Sciatic nerve (tissue), 2 donors: Measurements from ENCODE around the gene OTUD3. TPM values are rescaled to one million over a fixed set of nuclear protein-coding genes. Genes with fewer than 3 reads are reported as not detected.
"Not testable (repeated sequence)": the region's sequence is repeated elsewhere in the genome, so short reads cannot be mapped to it uniquely, and the experiment has no call there.

Experiments
- ATAC-seq: fragments of 200-7000 bp; cut with Tn5 transposase; one replicate; pipeline ENCODE4 v1.9.1; 2020; ENCODE audit warnings: mild to moderate bottlenecking, moderate library complexity
- DNase-seq: peaks from one replicate; pipeline ENCODE4 v3.0.0-alpha.2; 2020; ENCODE audit warnings: low spot score
- intact Hi-C: fragments of 100-400 bp; cut with DNase I; formaldehyde crosslinking; loops from one replicate; pipeline ENCODE4 v1.14.2; 2022
- total RNA-seq: library from RNA; stranded (reverse); fragmentation: NEBNext Ultra II Directional; extraction: Animal tissue kit (Norgen Biotek cat#: 25700); gene quantifications from one replicate; pipeline ENCODE4 v1.2.1, GENCODE V29; 2021
- donor health status: DM: no; HTN: no; CAD: no.
- donor health status: DM: no; HTN: no; CAD: no.

Gene OTUD3
- total RNA-seq, 1 donor from 2014 or later = 14.0 TPM

DNA sequence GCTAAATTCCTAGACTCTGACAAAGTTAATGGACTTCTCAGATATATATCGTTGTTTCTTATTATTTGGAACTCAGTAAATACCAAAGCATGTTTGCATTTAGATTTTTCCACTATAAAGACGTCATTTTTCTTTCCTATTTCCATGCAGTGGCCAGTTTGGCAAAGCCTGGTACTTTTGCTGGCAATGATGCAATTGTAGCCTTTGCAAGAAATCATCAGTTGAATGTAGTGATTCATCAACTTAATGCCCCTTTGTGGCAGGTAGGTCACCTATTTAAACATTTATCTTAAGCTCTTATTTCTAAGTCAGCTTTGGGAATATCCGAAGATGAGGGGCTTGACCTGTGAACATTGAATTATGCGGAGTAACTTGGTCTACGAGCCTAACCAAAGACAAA lies 12.0 kb downstream of the OTUD3 start:
- ATAC-seq = no peak
- intact Hi-C loops = no loop called here
- no peak for DNase-seq

DNA sequence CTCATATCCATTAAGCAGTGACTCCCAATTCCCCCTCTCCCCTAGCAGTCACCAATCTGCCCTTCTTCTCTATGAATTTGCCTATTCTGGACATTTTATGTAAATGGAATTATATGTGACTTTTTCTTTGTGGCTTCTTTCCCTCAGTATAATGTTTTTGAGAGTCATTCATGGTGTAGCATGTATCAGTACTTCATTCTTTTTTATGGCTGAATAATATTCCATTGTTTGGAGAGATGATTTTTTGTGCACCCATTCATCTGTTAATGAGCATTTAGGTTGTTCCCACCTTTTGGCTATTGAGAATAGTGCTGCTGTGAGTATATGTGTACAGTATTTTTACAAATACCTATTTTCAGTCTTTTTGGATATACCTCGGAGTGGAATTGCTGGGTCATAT lies 19.5 kb downstream of the OTUD3 start:
- DNase-seq (no peak), ATAC-seq (no peak)
- intact Hi-C loops = no loop called here

DNA sequence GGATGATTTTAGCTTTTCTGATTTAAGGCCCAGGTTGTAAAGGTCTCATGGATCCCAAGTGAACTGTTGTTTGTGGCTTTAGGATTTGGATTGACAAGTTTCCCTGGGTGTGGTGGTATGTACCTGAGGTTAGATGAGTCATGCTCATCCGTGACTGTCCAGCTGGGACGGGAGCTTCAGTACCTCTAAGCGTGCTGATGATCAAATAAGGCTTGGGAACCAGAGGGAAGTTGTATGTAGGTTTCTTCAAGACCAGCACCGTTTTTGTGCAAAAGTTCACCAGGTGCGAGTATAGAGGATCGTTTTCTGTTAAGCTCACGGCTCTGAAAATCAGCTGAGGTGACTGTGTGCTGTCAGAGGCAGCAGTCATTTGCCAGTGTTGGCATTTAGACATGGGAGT lies 21.4 kb downstream of the OTUD3 start:
- DNase-seq (no peak), ATAC-seq (no peak)
- intact Hi-C loops = no loop called here

DNA sequence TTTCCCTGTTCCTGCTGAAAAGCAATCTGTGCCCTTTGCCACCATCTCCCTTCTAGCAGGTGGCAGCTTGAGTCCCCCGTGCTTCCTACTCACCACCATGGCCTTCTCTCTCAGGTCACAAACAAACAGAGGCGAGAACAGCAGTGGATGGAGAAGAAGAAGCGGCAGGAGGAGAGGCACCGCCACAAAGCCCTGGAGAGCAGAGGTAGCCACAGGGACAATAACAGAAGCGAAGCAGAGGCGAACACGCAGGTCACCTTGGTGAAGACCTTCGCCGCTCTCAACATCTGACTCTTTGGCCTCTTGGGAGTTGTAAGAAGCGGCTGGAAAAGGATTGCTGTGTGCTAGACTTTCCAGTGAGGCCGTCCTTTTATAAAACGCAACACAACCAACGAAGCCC lies 25.3 kb downstream of the OTUD3 start:
- intact Hi-C loops = no loop called here
- DNase-seq (no peak), ATAC-seq (no peak)

DNA sequence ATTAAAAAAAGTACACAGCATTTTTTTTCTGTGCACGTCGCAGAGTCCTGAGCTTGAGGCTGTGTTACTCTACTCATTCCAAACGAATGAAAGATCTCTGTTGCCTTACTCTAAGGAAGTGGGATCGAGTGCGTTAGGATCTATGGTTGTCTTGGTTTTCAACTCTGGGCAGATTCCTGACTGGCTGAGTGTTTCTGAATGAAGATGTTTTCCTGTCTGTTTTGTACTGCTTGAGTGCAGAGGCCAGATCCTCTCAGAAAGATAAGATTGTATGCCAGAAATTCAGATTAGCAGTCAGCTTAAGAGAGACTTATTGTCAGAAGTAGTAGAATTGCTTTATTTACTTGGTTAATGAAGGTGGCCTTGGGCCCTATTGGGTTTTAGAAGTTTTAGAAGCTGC lies 27.2 kb downstream of the OTUD3 start:
- ATAC-seq = no peak
- intact Hi-C loops = no loop called here
- no peak for DNase-seq

DNA sequence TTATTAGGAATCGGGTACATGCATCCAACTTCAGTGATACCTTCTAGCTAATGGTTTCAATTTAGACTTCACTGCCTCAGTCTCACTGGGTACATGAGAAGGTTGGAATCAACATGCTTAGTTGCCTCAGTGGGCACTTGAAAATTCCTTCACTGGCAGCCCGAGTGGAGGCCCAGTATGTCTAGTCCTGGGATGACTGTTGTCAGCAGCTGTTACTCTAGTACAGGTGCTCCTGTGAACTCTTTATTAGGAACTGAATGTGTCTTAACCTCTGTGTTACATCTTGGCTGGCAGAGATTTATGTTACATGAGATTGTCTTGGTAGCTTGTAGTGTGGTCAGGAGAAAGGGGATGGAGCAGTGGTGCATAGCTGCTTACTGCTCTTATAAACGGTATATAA lies 27.8 kb downstream of the OTUD3 start:
- no peak for ATAC-seq
- intact Hi-C loops = no loop called here
- DNase-seq = no peak

DNA sequence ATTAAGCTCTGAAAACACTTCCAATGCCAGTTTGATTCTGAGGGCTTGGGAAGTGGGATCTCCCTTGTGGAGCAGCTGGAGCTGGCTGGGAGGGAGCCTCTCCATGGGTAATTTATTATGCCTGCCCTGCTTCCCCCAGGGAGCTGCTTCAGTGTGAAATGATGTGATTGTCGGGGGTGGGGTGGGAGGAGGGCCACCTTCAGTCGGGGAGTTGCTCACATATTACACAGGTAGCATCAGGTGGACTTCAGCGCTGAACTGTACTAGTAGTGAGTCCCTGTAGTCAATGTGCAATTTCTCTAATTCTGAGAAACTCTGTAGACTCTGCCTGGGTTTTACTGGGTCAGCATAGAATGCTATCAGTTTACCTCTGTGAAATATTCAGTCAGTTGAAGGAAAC lies 28.5 kb downstream of the OTUD3 start:
- ATAC-seq (no peak), DNase-seq (no peak)
- intact Hi-C loops = no loop called here

DNA sequence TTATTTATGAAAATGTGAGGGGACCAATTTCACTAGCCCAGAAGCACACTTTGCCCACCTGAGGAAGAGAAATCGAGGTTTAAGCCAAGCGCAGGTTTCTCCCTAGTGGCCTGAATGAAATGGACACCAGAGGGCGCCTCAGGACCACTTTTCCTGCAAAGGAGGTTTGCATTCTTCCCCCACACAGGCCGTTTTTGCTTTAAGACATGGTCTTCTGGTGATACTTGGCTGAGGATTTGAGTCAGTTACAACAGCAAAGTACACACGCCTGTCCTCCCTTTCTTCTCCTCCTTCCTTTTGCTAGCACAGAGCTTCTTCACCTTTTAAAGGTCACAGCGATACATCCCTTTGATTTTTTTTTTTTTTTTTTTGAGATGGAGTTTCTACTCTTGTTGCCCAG lies 35.9 kb downstream of the OTUD3 start:
- ATAC-seq (peak; percentile 85), DNase-seq (peak; percentile 91)
- intact Hi-C loops = no loop called here

DNA sequence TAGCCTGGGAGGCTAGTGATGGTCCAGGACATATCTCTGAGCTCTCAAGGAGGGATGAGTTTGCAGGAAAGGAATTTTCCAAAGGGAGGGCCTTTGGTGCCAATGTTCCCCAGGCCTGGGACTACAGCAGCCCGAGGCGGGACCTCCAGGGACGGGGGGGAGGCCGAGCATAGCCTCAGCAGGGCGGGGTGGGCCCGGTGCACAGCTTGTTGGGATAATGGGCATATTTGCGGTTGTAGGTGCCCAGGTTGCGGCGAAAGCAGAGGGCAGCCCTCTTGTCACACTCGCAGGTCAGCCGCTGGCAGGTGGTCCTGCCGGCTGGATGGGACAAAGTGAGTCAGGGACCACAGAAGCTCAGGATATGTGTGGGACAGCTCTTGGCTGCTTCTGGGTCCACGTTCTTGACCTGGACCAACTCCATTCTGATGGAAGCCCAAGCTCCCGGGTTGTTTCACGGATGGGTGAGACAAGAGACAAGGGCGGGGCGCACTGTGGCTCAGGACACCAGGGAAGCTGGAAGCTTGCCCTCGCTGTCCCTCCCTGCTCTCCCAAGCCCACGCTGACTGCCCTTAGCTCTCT lies 38.0 kb downstream of the OTUD3 start:
- ATAC-seq (no peak), DNase-seq (no peak)
- intact Hi-C loops = no loop called here

DNA sequence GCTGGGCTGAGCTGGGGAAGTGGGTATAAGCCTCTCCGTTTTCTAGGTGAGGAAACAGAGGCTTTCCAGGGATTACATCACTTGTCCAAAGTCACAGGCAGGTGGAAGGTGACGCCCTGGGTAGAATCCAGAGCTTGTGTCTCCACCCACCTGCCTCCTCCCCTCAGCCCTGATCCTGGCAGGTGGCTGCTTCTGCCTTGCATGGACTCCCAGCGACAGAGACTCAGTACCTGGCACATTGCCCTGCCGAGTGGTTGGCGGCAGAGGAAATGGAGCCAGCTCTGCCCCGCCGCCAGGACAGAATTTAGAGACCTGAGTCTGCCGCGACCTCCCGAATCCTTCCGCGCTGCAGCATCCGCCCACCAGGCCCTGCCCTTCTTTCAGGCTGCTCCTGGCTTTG lies 39.1 kb downstream of the OTUD3 start:
- ATAC-seq (no peak), DNase-seq (no peak)
- intact Hi-C loops = no loop called here

DNA sequence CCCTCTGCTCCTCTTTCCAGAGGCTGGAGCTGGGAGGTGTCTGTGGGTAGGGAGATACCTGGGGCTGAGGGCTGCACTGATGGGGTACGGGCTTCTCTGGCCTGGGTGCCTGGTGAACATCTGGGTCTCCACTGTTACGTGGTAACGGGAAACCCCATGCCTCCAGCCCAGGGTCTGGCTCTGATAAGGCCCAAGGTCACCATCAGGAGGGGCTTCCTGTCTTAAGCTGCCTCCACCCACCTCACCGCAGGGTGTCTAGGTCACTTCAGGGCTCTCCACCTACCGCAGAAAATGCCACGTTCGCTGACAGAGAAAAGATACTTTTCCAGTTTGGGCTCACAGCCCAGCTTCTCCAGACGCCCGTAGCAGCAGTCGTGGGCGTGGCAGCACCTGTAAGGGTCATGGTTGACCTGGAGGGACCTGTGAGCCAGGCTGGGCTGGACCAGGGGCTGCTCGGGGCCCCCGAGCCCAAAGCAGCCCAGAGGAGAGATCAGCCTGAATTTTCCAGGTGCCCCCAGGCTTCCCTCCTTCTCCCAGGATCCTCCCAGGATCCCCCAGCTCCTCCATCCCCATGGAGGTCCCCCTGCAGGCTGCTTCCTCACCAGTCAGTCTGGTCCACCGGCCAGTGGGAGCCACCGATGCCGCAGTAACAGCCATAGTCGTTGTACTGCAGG lies 40.0 kb downstream of the OTUD3 start:
- DNase-seq = no peak
- ATAC-seq = no peak
- intact Hi-C loops = no loop called here

DNA sequence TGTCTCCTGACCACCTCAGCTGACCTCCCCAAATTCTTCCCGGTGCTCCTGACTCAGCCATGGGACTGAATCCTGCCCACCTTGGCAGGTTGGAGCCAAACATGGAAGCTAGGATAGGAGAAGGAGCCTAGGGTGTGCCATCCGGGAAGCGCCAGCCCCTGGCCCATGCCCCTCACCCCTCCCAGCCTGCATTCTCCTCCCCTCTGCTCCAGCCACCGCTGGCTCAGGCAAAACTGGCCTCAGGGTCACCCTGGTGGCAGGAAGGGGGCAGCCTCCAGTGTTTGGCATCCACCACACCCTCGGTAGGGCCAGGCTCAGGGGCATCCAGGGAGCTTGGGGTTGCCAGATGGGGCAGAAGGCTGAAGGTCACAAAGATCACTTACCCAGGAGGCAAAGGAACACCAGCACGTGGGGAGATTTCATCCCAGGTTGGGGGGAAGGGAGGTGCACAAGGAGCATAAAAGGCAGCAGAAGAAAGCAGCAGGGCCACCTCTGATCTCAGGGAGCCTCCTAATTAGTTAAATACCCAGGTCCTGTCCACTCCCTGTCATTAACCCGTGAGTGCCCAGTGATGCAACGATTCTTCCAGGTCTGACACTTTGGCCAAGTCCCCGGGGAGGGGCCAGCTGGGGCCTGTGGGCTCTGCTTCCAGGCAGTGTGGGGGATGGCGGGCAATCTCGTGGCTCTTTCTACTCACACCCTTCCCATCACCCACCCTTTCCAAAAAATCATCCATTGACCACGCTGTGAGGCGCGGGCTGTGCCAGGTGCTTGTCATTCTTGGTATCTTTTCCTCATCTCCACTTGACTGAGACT lies 41.1 kb downstream of the OTUD3 start, which contains the start of gene PLA2G2E:
TSS of gene PLA2G2E (minus strand) at position 481 of the 816 bp plus-strand sequence. CDS start at position 423, 58 bp downstream.
- ATAC-seq (no peak), DNase-seq (no peak)
- intact Hi-C loops = no loop called here

DNA sequence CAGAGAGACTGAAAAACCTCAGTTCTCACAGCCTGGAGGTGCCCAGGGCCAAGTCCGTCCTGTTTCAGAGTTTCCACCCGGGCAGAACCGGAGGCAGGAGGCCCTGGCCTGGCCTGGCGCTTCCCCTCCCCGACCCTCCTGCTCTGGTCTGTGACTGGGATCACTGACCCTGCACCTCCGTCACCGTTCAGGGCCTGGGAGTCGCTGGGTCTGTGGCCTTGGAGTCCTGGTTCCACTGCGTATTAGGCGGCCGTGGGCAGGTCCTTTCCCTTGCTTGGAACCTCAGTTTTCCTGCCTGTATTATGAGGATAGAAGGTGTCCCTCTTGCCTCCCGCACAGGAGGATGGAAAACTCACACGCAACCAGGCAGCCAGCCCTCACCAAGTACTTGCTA lies 41.8 kb downstream of the OTUD3 start:
- no peak for ATAC-seq
- intact Hi-C loops = loop anchor here (2.0 kb wide), 1 partner anchor 229 kb away; no protein-coding TSS in a partner anchor
- DNase-seq = no peak

DNA sequence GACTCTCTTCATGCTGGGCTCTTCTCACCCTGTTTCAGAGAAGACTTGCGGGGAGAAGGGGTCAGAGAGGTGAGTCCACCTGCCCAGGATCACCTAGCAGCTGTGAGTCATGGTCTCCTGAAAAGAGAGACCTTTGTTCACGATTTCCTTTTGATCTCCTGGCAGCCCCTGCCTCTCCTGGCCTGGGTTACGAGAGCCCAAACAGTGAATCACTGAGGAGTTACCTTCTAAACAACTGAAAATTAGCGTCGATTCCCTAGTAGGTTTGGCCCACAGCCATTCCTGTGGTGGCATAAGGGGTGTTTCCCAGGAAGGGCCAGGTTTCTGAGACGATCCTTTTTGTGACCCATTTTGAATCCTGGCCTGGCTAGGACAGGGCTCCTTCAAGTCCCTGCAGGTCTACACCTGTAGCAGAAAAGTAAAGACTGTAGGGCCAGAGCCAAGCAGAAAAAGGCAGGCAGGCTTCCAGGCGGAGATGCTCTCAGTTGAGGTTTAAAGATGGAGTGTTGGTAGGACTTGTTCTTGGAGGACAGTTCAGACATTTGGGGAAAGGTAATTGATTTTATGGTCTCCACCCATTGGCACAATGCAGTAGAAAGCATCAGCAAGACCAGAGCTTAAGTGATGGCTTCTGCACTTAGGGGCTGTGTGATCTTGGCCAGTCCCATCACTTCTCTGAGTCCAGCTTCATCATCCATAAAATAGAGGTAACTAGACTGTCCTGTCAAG lies 43.3 kb downstream of the OTUD3 start:
- intact Hi-C loops = loop anchor here (2.0 kb wide), 1 partner anchor 227 kb away; no protein-coding TSS in a partner anchor
- no peak for ATAC-seq

DNA sequence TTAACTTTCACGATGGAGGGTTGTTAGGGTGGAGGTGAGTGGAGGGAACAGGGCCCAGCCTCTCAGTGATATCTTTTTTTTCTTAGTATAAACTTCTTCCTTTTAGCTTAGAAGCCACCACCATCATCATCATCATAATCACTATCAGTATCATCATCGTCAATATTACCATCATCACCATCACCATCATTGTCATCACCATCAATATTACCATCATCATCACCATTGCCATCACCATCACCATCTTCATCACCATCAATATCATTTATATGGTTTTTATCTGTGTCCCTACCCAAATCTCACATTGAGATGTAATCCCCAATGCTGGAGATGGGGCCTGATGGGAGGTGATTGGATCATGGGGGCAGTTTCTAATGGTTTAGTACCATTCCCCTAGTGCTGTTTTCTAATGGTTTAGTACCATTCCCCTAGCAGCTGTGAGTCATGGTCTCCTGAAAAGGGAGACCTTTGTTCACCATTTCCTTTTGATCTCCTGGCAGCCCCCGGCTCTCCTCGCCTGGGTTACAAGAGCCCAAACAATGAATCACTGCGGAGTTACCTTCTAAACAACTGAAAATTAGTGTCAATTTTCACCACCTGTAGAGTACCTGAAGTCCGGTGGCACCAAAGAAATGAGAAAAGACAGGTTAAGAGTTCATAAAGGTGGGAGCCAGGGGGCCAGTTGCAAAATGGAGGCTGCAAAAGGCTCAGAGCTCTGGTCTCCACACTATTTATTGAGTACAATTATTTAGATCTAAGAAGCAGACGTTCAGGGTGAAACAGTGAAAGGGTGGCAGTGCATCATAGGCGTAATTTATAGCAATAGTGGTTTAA lies 44.3 kb downstream of the OTUD3 start:
- DNase-seq = no peak
- no peak for ATAC-seq
- intact Hi-C loops = no loop called here

More for the DNA sequence above, 43.3 kb downstream of the OTUD3 start:
- DNase-seq = no peak

DNA sequence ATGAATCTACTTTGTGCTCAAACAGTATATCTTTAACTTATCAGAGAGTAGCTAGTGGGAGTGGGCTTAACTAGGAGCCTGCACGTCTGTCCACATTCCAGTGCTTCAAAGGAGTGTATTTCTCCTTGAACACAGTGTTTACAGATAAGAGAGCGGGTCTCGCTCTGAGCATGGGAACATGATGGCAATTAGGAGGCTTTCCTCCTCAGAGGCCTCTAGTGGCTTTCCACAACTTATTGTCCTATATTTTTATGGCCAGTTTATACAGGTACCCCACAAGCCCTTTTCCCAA lies 44.9 kb downstream of the OTUD3 start:
- ATAC-seq, DNase-seq, intact Hi-C loops: not testable (repeated sequence)

DNA sequence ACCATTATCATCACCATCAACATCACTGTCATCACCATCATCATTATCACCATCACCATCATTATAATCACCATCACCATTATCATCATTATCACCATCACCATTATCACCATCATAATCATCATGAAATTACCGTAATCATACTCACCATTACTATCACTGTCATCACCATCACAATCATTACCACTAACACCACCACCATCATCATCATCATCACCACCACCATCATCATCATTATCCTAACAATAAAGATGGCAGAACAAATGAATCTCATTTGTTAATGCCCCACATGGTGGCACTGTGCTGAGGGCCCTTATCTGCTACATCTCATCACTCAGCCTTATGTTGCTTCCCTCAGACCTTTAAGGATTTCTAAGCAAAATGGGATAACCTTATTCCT lies 50.7 kb downstream of the OTUD3 start:
- DNase-seq (no peak), ATAC-seq (no peak)
- intact Hi-C loops = no loop called here

DNA sequence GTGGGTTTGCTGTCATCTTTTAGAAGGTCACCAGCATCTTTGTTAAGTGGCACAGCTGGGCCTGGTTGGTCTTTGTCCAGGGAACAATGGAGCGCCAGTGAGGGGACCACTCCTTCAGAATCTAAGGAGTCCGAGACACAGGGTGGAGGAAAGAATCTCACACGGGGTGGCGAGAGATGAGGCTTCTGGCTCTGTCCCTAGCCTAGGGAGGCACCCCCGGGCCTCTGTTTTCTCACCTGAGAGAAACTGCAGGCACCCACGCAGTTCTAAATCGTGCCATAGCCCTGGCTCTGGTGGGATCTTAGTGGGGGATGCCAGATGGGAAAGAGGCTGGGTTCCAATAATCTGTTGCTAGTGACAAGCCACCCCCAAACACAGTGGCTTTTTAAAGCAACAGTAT lies 52.1 kb downstream of the OTUD3 start:
- ATAC-seq (no peak), DNase-seq (no peak)
- intact Hi-C loops = no loop called here
